ENCODE data around the gene KRTAP4-9.
"Not testable (repeated sequence)": the region's sequence is repeated elsewhere in the genome, so short reads cannot be mapped to it uniquely, and the experiment has no call there.

KRTAP4-9 gene

GRCh38 chr17:41131979-41132378, 26.8 kb downstream of the KRTAP4-9 start:
- DNase-seq (ENCODE audit: low read depth) = no peak

DNA sequence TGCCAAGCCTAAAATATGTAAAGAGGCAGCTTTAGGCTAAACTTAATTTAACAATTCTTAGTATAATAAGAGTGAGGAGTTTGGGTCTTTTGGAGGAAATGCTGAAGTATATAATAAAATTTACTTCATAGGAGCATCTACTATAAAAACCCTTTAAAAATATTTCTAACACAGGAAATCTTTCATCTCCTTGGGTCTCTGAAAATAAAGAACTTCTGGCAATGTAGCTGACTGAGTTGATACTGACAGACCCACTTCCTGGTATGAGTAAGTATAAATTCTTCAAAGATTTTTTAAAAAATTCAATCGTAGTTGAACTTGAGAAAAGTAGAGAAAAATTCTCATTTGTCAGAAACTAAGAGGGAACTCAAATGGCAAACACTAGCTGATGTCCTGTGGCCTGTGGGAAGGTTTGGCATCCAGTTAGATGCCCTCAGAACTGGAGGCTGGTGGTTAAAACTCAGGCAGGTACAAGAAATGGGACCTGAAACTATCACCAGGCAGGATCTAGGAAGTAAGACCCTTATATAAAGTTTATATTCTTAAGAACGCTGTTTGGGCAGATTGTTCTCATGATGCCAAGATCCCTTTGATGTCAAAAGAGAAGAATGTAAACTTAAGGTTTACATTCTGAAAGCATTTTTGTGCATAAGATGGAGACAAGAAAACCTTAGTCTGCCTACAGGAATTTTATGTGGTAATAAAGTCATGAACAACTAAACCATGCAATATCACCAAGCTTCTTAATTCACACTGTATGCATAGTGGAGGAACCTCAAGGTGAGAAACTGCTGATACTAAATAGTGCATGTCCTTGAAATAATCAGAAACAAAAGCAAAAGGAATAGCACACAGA, 28.9 kb downstream of the KRTAP4-9 start:
- no peak for DNase-seq (ENCODE audit: low read depth)

GRCh38 chr17:41139865-41140264, 34.7 kb downstream of the KRTAP4-9 start:
- not testable (repeated sequence) for DNase-seq (ENCODE audit: low read depth)

DNA sequence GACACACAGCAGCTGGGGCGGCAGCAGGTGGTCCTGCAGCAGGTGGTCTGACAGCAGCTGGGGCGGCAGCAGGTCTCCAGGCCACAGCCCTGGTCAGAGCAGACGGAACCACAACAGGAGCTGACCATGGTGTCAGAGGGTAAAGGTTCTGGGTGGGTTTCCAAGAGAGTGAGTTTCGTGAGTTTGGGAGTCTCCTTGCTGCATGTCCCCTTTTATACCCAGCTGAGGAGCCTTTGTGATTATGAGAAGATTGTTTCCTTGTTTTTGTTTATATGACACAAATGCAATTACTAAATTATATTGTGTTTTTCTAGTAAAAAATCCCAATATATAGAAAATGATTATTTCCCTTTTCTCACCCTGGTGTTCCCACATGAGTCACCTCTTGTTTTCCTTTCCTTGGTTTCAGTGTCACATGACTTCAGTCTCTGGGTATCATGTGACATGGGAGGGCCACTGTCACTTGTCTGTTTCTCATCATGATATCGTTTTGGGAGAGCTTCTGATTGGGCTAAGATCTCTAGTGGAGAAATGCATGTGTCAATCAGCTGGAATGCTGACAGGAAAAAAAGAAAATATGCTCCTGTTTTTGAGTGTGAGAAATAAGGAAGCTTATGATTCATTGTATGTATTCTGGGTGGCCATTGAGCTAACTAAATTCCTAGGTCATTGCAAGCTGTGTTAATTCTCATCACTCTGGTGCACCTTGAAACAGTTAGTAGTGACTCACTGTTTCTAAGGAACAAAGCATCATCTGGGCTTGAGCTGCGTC, 35.4 kb downstream of the KRTAP4-9 start, which contains the start of gene KRTAP4-6:
KRTAP4-6 (minus strand) TSS at position 185 of the 772 bp plus-strand sequence; CDS start at position 128, 57 bp downstream.
- DNase-seq (ENCODE audit: low read depth) = no peak

DNA sequence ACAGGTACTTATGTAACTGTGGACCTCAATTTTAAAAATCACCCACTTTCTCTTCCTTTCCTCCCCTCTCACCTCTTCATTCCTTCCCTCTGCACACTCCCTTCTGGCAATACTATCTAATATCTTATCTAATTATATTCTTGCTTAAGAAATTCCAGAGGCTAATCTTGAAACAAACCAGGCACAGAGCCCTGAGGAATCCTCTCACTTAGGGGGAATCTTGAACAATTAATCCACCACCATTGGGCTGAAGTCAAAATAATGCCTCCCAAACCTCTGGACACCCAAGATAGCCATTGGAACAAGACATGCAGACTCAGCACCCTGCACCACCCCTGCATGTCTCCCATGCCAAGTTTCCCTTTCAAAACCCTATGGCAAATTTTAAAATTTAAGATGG, 36.2 kb downstream of the KRTAP4-9 start:
- DNase-seq (ENCODE audit: low read depth) = no peak

DNA sequence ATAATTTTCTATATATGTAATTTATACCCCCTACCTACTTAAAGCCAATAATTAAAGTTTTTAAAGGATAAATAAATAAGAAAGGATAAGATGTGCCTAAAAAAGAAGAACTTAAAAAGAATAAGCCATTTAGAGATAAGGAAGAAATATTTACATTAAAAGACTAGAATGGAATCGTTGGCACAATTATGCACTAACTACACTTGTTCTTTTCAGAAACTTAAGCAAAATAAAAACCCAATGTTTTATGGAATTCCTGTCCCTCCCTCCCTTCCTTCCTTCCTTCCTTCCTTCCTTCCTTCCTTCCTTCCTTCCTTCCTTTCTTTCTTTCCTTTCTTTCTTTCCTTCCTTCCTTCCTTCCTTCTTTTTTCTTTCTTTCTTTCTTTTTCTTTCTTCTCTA, 39.7 kb downstream of the KRTAP4-9 start:
- DNase-seq (ENCODE audit: low read depth) = no peak

- DNase-seq (ENCODE audit: low read depth) = no peak
Measured at GRCh38 chr17:41145261-41145660, 40.1 kb downstream of the KRTAP4-9 start.

GRCh38 chr17:41147531-41148204, 42.5 kb downstream of the KRTAP4-9 start:
- DNase-seq (ENCODE audit: low read depth) = no peak

GRCh38 chr17:41148971-41149651, 43.9 kb downstream of the KRTAP4-9 start:
- DNase-seq (ENCODE audit: low read depth) = not testable (repeated sequence)

DNA sequence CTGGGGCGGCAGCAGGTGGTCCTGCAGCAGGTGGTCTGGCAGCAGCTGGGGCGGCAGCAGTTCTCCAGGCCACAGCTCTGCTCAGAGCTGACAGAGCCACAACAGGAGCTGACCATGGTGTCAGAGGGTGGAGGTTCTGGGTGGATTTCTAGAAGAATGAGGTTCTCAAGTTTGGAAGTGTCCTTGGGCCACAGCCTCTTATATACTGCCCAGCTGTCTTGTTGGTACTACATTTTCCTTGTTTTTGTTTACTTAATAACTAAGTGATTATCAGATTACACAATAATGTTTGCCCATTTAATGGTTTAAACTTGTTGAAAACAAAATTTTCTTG, 44.4 kb downstream of the KRTAP4-9 start, which contains the start of gene KRTAP4-5:
KRTAP4-5 (minus strand) TSS at position 174 of the 334 bp plus-strand sequence; CDS start at position 116, 58 bp downstream.
- DNase-seq (ENCODE audit: low read depth) = no peak

GRCh38 chr17:41150026-41150425, 44.8 kb downstream of the KRTAP4-9 start:
- DNase-seq (ENCODE audit: low read depth) = no peak

DNA sequence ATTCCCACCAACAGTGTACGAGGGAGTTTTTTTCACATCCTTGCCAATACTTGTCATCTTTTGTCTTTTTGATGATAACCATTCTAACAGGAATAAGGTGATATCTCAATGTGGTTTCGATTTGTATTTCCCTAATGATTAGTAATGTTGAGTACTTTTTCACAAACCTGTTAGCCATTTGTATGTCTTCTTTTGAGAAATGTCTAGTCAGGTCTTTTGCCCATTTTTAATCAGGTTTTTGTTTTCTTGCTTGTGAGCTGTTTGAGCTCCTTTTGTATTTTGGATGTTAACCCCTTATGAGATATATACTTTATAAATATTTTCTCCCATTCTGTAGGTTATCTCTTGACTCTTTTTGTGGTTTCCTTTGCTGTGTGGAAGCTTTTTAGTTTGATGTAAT, 46.3 kb downstream of the KRTAP4-9 start:
- no peak for DNase-seq (ENCODE audit: low read depth)

DNA sequence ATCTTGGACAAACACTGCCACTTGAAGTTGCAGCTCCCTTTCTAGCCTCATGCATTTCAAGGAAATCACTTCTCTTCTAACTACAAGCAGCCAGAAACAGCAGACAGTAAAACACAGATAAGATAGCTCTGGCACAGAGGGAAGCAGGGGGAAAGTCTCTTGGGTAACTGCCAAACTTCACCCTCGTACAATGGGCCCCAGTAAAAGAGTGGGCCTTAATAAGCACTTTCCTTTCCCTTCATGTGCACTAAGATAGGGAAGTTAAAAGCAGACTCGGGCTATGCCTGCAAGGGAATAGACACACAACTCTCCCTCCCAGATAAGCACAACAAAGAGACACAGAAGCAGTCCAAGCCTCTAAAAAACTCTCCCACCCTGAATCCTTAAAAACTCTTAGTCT, 48.7 kb downstream of the KRTAP4-9 start:
- DNase-seq (ENCODE audit: low read depth) = no peak
